ENCODE measurements around the gene TSPO2. TPM values are rescaled to one million over a fixed set of nuclear protein-coding genes. Genes with fewer than 3 reads are reported as not detected.
A peak's percentile ranks its signal among the peaks of the same experiment; 100 is the strongest.

Gene TSPO2
- total and polyA plus RNA-seq, 2 of the 13 experiments (the other 11 are each of a cell fraction or from before 2014, with no cell fraction given): 0.55 TPM; not detected in 1

GRCh38 chr6:41065550-41066026 is 23.3 kb downstream of the TSPO2 start (continued):
- TF ChIP-seq IRX3 (CRISPR knock-in tag; IDR thresholded peaks at IDR 0.05; ENCODE audit: borderline replicate concordance, low read depth) (no peak), ZMYM2 (CRISPR knock-in tag; IDR thresholded peaks at IDR 0.05) (no peak), MXD1 (CRISPR knock-in tag; IDR thresholded peaks at IDR 0.05) (no peak), XBP1 (CRISPR knock-in tag; IDR thresholded peaks at IDR 0.05) (no peak), NBN (conservative IDR thresholded peaks at IDR 0.05) (no peak), GATA4 (IDR thresholded peaks at IDR 0.05; ENCODE audit: borderline replicate concordance, low read depth) (peak; percentile 96), E2F1 (CRISPR knock-in tag; IDR thresholded peaks at IDR 0.05) (no peak), RBFOX2 (IDR thresholded peaks at IDR 0.05; ENCODE audit: low read depth, low read length) (0 out of 2 replicates have a peak, but pooled peaks have one; percentile 30), HMG20B (CRISPR knock-in tag; conservative IDR thresholded peaks at IDR 0.05) (peak; percentile 57; the same call in 1 of the 2 replicates), HOXA3 (CRISPR knock-in tag; IDR thresholded peaks at IDR 0.05) (no peak), THAP11 (CRISPR knock-in tag; IDR thresholded peaks at IDR 0.05) (peak; percentile 58; the same call in 1 of the 2 replicates), FUBP1 (CRISPR knock-in tag; IDR thresholded peaks at IDR 0.05; ENCODE audit: borderline replicate concordance) (no peak), ONECUT2 (CRISPR knock-in tag; IDR thresholded peaks at IDR 0.05) (peak; percentile 99), DPF2 (CRISPR knock-in tag; IDR thresholded peaks at IDR 0.05; ENCODE audit: borderline replicate concordance, low read depth) (peak; percentile 55; the same call in 1 of the 2 replicates), MBNL3 (CRISPR knock-in tag; conservative IDR thresholded peaks at IDR 0.05) (no peak), TFAP4 (IDR thresholded peaks at IDR 0.05; ENCODE audit: borderline replicate concordance, low read depth) (no peak), AKNA (CRISPR knock-in tag; IDR thresholded peaks at IDR 0.05; ENCODE audit: borderline replicate concordance) (no peak), CREB1 (IDR thresholded peaks at IDR 0.05) (no peak), CREB1 (CRISPR knock-in tag; IDR thresholded peaks at IDR 0.05) (peak; percentile 57), SMARCC2 (IDR thresholded peaks at IDR 0.05) (no peak)

All from HepG2 (cell line).